GM19438 (cell line): ENCODE results near the gene FAM107B.

ENCODE experiments used
- ATAC-seq: cut with Tn5 transposase; IDR thresholded peaks from one replicate; pipeline ENCODE4 v1.9.1; 2021; ENCODE audit warnings: low read depth; ENCODE audit not compliant: unreplicated experiment

Gene FAM107B

DNA sequence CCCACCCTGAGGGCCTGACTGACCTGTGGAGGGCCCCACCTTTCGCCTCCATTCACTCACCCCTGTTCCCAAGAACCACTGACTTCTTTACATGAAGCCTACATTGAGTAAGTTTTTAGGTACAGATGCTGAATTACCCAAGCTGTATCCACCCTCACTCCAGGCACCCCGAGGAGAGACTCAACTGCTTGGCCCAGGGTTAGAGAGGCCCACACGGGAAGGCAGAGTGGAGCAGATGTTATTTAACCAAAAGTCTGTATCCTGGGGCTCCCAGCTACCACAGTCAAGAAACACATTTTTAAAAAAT lies 230.8 kb downstream of the FAM107B start:
- ATAC-seq: no peak

DNA sequence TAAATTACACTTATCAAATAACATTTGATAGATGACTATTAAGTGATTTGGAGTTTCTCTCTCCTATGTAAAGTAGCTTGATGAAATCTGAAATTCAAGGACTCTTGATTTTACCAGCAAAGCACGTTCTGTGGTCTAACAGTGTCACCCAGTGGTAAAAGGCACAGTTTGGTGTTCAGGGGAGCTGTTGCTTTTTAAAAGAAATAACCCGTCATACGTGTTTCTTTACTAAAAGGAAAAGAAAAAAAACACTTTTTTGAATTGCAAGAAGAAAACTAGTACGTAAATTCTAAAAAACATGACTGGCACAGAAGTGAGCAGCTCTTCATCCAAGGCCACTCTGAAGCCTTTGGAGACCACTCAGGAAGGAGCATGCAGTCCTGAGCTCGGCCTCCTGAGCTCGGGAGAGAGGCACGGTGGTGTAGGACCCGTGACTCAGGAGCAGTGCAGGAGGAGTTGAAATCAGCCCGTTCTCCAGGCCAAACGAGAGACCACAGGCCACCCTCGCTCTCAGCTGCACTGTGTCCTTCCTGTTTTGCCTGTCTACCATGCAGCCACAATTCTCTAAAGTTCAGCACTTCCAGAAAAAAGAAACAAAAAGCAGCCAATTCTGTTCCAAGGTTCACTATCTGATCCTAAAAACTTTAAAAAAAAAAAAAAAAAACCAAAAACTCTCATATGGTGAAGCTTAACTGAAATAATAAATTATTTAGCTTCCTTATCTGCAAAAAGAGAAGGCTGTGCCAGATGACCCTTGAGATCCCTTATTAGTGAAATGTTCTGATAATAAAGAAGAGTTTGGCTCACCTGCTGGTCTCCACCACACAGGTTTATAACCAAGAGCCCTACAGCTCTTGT lies 231.4 kb downstream of the FAM107B start:
- ATAC-seq: no peak

DNA sequence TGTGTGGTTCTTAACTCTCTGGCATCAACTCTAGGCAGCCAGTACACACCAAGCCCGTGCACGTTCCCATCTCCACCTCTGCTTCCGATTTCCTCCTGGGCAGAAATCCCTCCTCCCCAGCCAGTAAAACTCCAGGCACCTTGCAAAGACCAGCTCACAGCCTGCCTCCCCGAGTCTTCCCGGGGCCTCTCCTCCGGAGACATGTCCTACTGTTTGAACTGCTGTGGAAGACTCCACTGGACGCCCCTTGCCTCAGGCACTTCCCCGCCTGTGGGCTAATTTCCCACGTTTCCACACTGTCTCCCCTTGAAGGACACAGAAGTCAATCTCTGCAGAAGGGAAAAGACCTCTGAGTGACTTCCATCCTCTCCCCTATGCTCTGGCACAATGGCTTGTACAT lies 233.3 kb downstream of the FAM107B start:
- no peak for ATAC-seq

DNA sequence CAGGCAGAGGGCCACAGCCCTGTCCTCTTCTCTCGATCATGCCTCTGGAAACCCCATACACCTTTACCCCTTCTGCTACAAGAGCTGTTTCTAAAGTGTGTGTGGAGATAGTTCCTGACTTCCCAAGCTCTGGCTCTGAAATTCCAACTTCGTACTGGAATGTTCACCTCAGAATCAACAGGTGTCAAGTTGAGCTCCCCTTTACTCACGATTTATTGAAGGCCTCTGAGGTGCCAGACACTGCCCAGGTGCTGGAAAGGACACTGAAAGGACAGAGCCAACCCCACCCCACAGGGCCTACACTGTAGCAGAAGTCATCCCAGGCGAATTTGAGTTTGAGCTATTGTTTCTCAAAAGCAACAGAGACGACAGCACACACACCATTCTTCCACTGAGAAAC lies 234.1 kb downstream of the FAM107B start:
- no peak for ATAC-seq

DNA sequence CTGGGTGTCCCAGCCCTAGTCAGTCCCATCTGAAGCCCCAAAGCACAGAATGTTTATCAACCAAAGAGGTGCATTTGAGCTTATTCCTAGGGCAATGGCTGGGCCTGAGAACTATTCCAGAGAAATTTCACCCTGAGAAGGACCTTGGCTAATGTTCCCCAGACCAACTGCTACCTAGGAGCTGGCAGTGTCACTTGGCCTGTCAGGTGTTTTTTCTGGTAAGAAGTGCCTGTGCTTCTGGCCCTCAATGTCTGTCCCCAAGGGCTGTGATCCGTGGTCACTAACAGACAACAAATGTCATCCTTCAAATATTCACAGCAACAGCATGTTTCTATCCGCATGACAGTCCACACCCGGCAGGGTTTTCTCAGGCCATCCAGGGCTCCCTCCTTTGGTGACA lies 234.6 kb downstream of the FAM107B start:
- ATAC-seq: no peak

DNA sequence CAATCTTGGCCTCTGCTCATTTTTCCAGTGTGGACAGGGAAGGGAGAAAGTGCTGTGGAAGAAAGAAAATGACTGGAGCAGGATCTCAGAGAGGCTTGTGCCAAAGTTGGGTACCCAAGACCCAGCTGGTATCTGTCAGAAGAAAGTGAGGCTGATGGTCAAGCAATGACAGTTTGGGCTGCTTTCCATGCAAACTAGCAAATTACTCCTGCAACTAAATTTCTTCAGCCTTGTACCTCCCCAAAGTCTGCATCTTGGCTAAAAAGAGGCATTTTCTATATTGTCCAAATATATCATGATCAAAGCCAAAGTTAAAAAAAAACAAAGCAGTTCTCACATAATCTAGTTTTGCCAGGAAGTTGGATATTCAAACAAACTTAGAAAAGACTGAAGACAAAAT lies 235.5 kb downstream of the FAM107B start:
- no peak for ATAC-seq

DNA sequence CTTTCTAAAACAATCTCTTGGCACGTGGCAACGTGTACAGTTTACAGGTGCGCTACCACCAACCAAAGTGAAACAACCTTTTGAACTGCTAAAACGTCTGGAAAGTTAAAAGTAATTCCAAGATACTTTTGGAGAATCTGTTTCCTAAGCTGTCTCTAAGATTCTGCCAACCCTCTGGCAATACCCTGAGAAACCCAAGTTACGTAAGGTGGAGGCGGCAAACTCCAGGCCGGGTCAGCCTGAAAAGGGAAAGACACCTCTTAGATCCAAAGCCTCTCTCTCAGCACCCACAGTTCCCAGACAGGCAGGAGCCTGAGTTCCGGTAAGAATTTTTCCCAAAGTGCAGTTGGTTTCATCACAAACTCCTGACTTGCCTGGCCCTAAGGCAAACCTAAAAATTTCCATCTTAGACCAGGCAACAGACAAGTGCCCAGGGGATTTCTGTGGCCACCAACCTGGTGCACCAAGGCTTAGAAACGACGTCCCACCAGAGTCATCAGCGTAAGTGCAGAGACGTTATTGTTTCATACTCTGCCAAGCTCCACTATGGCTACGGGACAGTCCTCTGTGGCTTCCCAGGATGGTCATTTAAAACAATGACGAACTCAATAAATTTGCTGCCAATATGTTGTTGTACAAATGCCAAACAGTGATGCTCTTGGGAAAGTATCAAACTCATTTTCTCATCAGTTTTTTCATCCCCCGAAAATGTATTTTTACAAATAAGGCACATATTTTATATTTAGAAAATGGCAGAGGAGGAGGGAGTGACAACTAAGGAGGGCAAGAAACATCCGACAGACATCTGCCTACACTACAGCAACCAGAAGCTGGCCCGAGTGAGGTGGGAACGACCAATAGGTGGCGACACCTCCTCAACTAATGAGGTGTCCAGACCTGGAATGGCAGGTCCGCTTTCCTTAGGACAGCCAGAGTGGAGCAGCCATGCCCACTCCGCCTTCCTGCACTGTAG lies 238.2 kb downstream of the FAM107B start:
- no peak for ATAC-seq

DNA sequence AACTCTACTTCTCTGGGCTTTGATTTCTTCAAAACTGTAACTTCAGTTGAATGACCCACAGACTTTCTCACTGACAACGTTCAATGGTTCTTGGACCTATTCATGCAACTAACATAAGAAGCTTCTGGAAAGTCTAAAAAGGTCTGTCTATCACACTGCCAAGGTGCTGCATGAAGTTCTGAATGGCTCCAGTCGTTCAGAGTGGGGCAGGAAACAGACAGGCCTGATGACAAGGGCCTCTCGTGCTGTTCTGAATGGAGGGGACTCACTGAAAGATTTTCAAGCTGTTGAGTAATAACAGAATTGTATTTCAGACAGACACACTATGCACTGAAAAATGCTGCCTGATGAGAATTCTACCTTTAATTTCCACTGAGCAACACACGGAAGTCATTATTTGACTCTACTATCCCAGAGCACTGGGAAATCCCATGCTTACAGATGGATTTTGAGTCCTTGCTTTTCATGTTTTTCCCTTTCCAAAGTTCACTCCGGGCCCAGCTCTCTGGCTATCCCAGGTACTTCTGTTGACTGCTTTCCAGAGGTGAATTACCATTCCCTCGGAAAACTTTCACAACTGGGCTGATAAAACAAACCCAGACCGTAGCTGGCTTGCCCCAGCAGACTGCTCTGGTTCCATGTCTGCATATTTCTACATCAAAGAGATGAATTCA lies 239.1 kb downstream of the FAM107B start:
- ATAC-seq: no peak

DNA sequence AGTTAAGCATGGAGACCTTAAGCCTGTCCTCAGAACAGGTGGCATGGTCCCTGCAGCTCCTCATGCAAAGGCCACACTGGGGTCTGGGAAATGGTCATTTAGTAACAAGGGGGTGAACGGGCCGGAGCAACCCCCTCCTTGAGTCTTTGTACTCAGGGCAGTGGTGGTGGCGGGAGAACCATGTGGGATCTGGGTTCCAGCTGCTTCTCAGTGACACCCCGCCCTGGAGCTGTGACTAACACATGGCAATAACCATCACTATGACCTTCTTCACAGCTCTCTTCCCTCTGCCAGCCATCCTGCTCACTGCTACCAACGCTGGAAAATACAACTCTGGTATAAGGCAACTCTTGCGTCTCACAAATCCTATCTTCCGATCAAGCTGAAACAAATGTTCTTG lies 240.5 kb downstream of the FAM107B start:
- no peak for ATAC-seq

DNA sequence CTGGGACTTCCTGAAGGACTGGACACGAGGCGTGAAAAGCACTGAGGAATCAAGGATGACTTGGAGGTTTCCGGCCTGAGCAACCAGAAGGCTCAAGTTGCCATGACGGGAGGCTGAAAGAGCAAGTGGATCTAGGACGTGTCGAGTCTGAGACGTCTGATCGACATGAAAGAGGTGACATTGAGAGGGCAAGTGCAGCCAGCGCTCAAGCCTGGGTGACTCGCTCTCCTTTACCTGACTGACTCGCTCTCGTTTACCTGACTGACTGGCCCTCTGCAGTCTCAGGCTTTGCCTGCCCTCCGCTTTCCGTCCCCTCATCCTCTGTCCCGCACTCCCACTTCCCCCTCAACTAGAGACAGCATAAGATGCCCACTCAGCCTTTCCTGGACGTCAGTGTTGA lies 241.4 kb downstream of the FAM107B start:
- no peak for ATAC-seq

DNA sequence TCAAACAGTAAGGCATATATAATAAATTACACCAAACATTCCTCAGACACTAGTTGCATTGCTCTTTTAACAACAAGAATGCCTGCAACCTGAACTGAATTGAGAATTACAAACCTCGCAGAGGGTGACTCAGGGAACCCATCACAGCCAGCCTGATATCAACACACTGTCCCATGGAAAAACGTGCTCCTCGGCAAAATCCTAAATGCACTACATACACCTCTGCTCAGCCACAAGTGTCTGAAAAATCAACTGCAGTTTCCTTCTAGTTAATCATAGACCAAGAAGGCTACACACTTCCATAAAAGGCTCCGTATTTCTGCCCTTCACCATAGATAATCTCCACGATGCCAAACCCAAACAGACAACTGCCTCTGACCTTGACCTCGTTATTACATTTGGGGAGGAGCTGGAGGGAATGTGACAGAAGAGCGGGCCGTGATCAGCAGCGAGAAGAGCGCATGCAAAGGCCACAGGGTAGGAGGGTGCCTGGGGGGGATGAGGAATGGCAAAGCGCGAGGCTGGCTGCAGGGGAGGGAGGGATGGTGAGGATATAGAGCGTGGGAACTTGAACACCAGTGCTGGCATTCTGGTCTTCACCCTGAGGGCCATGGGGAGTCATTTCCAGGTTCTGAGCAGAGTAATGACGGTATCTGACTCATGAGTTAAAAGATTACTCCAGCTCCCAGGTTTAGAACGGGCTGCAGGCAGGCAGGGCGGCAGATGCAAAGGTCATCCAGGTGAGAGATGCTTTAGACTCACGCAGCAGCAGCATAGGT lies 242.0 kb downstream of the FAM107B start:
- no peak for ATAC-seq

DNA sequence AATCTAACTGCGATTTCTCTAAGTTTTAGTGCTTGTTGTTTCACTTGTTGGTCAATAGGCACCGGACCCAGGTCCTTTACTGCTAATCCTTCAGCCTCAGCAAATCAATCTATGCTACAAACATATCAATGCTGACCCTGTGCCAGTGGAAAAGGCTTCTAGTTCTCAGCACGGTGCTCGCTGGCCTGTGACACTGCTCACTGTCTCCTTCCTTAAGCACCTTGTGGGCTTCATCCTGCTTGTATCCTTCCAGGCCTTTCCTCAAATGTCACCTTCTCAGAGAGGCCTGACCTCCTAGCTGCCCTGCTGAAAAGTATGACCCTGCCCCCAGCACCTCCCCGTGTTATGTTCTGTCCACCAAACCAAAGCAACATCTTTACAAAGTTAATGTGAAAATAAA lies 242.7 kb downstream of the FAM107B start:
- no peak for ATAC-seq

DNA sequence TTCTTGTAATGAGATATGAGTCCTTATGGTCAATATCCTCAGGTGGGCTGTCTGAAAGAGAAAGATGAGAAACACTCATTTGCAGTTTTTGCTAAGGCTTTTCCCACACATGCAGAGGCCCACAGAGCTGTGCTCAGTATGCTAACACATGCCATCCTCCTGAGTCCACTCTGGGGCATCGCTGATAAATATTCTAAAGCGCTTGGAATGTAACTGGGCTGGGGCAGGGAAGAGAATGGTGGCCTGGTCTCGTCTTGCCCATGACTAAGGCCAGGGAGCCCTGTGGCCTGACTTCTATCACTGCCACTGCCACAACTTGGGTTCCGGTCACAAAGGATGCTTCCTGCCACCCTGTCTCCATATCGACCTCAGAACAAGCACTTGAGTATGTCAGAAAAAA lies 244.2 kb downstream of the FAM107B start:
- no peak for ATAC-seq

DNA sequence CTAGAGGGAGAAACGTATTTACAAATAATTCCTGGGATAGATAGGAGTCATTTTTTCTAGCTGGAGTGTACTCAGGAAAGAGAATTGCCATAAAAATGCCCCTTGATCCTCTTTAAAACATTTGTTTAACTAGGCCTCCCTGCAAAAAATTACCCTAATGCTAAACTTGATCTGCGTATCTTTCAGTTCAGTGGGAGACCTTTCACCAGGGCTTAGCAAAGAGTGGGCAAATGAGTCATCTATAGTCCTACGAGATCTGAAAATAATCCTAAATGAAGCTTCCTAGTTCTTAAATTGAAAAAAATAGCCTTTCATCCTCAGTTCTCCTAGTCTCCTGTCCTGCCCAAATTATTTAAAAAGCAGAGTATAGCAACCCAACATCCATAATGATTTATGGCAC lies 245.3 kb downstream of the FAM107B start:
- no peak for ATAC-seq

DNA sequence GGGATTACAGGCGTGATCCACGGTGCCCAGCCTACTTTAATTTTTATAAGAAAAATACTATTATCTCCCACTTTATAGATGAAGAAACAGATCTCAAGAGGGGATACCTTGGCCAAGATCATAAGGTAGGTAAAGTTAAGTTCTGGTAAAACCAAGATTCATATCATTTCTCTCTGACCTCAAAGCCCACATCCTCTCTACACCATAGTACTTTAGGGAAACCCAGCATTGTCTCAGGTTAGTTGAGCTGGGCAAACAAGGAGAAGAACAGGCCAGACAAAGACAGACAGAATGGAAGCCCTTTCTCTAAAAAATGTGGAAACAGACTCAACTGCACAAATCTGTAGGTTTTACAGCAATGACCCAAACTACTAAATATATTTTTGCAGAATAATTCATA lies 246.2 kb downstream of the FAM107B start:
- no peak for ATAC-seq

DNA sequence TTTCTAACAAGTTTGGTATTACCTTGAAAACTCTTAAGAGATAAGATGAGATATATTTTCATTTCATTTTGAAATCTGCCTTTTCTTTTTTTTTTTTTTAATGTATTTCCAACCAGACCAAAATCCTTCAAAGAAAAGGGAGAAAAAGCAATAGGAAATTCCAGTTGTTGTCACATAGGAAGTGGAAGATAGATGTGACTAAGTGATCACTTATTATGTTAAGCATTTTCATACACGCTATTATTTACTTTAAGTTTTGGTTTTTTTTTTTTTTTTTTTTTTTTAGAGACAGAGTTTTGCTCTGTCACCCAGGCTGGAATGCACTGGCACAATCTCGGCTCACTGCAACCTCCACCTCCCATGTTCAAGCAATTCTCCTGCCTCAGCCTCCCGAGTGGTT lies 246.8 kb downstream of the FAM107B start:
- ATAC-seq: no peak

DNA sequence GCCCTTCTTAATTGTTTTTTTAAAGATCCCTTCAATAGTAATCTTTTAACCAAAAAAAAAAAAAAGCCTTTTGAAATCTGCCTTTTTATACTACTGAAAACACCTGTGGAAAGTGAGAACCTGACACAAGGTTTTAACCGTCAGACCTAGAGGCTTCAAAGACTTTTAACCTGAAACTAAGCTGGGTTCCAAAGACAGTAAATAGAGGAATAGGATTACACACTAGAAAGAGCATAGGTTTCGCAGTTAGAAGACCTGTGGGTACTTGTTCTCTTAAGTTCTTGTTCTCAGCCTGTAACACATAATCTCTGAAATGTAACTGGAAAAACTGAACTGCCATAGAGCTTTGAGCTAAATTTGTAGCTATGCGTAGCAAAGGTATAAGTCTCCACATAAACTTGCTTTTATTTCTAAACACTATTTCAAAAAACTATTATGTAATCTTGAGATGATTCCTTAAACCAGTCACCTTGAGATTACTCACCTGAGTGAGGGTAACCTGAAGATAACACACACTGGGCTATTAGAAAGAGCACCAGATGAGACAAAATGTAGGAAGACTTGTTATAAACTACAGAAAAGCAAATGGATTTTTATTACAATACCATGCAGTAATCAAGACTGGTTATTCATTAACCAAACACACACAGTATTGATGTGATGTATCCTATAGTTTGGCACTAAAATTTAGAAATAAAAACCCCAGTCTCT lies 247.4 kb downstream of the FAM107B start:
- no peak for ATAC-seq

DNA sequence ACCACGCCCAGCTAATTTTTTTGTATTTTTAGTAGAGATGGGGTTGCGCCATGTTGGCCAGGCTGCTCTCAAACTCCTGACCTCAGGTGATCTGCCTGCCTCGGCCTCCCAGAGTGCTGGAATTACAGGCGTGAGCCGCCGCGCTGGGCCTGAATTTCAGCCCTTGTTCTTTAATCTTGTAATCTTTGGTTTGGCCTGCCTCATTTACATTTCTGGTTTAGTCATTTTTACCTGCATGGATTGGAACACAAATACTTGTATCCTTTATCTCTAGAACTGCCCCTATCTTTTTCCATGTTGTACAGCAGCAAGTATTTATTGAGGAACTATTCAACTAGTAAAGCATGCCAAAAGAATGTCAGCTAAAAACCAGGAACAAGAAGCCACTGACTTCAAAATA lies 248.4 kb downstream of the FAM107B start:
- ATAC-seq: no peak

DNA sequence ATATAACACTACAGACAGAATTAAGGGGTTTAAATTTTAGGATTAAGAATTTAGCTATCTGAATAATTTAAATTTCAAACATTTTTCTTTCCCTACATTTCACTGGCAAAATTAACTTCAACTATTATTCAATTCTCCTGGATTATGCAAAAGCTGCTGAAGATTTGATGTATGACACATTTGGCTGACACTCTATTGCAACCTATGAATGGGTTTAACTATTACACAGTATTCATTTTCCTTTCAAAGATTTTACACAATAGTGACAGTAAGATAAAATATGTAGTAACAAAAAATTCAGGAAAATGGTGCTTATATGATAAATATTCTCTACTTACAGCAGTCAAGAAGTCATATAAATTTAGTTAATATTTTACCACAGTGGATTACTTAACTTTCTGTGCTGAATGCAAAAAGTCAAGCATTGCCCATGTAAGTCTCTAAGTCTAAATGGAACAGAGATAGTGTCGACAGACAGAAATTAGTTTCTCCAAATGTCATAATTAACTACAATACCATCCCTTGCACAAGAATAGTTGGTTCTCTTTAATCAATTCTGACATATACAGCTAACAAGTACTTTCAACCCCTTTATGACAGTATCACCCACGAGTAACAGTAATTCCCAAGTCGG lies 249.9 kb downstream of the FAM107B start:
- ATAC-seq: no peak
